ENCODE results near the gene MACF1.
"Not testable (repeated sequence)": the region's sequence is repeated elsewhere in the genome, so short reads cannot be mapped to it uniquely, and the experiment has no call there.

MACF1 gene

GRCh38 chr1:39178541-39179431 is 25.7 kb upstream of the MACF1 start:
- DNase-seq, result no peak

GRCh38 chr1:39181311-39181710 is 23.2 kb upstream of the MACF1 start:
- DNase-seq, result no peak

GRCh38 chr1:39182804-39183203 is 21.7 kb upstream of the MACF1 start:
- DNase-seq, result no peak

- peak; percentile 84 for DNase-seq
Observed at GRCh38 chr1:39183503-39184353, 20.8 kb upstream of the MACF1 start.

- peak; percentile 87 for DNase-seq
Observed at GRCh38 chr1:39184354-39184818, 20.1 kb upstream of the MACF1 start.

- no peak for DNase-seq
Observed at GRCh38 chr1:39187275-39188046, 17.0 kb upstream of the MACF1 start.

- DNase-seq, result no peak
Observed at GRCh38 chr1:39189592-39190041, 14.9 kb upstream of the MACF1 start.

GRCh38 chr1:39190096-39190495 is 14.4 kb upstream of the MACF1 start:
- no peak for DNase-seq

GRCh38 chr1:39194398-39195051 is 10.0 kb upstream of the MACF1 start:
- no peak for DNase-seq

GRCh38 chr1:39195166-39196111 is 9.1 kb upstream of the MACF1 start:
- DNase-seq, result peak; percentile 73

- peak; percentile 93 for DNase-seq
Observed at GRCh38 chr1:39196244-39197215, 8.0 kb upstream of the MACF1 start.

- DNase-seq, result no peak
Observed at GRCh38 chr1:39199593-39199992, 4.9 kb upstream of the MACF1 start.

GRCh38 chr1:39205102-39205780 is 746 bp downstream of the MACF1 start:
- peak; percentile 62 for DNase-seq

- peak; percentile 30 for DNase-seq
Observed at GRCh38 chr1:39205781-39206464, 1.4 kb downstream of the MACF1 start.

- not testable (repeated sequence) for DNase-seq
Observed at GRCh38 chr1:39208360-39208759, 3.9 kb downstream of the MACF1 start.

- DNase-seq, result no peak
Observed at GRCh38 chr1:39210649-39211048, 6.2 kb downstream of the MACF1 start.

- no peak for DNase-seq
Observed at GRCh38 chr1:39212499-39212898, 8.0 kb downstream of the MACF1 start.

GRCh38 chr1:39213511-39214002 is 9.1 kb downstream of the MACF1 start:
- no peak for DNase-seq
